Spleen (tissue), 7 donors: ENCODE measurements around the gene CHKA.

ENCODE experiments used
- POLR2AphosphoS5 ChIP-seq, 3 donors: sonication (generic); formaldehyde crosslinking; IDR thresholded peaks; one replicate each; pipeline ENCODE4 v1.5.1; 2017; ENCODE audit warnings: antibody characterized with exemption in 3 of 3
- TF ChIP-seq, protein P1 (sequence below), 11 experiments: fragments of 200-600 bp in 7 of 11; fragments of 450-650 bp in 4 of 11; sonication (generic) in 4 of 11; IDR thresholded peaks in 8 of 11; conservative IDR thresholded peaks in 3 of 11; 1 replicate in 7 of 11; 2 replicates in 4 of 11; pipeline versions ENCODE4 v1.4.0 to v1.8.0; 2016 to 2021; ENCODE audit warnings: antibody characterized with exemption in 11 of 11, inconsistent platforms in 4 of 11, mild to moderate bottlenecking in 1 of 11
- donor health status: DM: no; HTN: no; CAD: no; lungs with moderate emphysema.
- donor health status: DM: no; HTN: no; CAD: no.
- donor health status: DM: no; HTN: no; CAD: no.

GRCh38 chr11:68142441-68143309 lies 21.5 kb upstream of the CHKA start:
- TF ChIP-seq, protein P1, sequence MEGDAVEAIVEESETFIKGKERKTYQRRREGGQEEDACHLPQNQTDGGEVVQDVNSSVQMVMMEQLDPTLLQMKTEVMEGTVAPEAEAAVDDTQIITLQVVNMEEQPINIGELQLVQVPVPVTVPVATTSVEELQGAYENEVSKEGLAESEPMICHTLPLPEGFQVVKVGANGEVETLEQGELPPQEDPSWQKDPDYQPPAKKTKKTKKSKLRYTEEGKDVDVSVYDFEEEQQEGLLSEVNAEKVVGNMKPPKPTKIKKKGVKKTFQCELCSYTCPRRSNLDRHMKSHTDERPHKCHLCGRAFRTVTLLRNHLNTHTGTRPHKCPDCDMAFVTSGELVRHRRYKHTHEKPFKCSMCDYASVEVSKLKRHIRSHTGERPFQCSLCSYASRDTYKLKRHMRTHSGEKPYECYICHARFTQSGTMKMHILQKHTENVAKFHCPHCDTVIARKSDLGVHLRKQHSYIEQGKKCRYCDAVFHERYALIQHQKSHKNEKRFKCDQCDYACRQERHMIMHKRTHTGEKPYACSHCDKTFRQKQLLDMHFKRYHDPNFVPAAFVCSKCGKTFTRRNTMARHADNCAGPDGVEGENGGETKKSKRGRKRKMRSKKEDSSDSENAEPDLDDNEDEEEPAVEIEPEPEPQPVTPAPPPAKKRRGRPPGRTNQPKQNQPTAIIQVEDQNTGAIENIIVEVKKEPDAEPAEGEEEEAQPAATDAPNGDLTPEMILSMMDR (IDR thresholded peaks at IDR 0.05 in 8 of 11, conservative IDR thresholded peaks at IDR 0.05 in 3 of 11), result no peak
- no peak for TF ChIP-seq POLR2AphosphoS5 (IDR thresholded peaks at IDR 0.05)
